Measurements from ENCODE around the gene RNASE12. TPM values are rescaled to one million over a fixed set of nuclear protein-coding genes. Genes with fewer than 3 reads are reported as not detected.

Gene RNASE12
- total and polyA plus RNA-seq, 2 experiments from 2014 or later: not detected

- TF ChIP-seq ZNF462 (CRISPR knock-in tag; IDR thresholded peaks at IDR 0.05) (no peak), POLR2AphosphoS5 (IDR thresholded peaks at IDR 0.05; ENCODE audit: low read depth) (no peak), EZH2 (IDR thresholded peaks at IDR 0.05; ENCODE audit: low read depth, unreplicated experiment) (no peak), CTCF (conservative IDR thresholded peaks at IDR 0.05; ENCODE audit: low read depth in 2 of 2) (no peak), JUNB (IDR thresholded peaks at IDR 0.05; ENCODE audit: unreplicated experiment) (no peak), NANOG (IDR thresholded peaks at IDR 0.05; ENCODE audit: borderline replicate concordance) (no peak)
- TF ChIP-seq, protein P1, sequence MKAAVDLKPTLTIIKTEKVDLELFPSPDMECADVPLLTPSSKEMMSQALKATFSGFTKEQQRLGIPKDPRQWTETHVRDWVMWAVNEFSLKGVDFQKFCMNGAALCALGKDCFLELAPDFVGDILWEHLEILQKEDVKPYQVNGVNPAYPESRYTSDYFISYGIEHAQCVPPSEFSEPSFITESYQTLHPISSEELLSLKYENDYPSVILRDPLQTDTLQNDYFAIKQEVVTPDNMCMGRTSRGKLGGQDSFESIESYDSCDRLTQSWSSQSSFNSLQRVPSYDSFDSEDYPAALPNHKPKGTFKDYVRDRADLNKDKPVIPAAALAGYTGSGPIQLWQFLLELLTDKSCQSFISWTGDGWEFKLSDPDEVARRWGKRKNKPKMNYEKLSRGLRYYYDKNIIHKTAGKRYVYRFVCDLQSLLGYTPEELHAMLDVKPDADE (IDR thresholded peaks at IDR 0.05): no peak
These were observed 40.1 kb upstream of the RNASE12 start (continued) for GRCh38 chr14:20631023-20631879.

Measured in GM23338 (cell line).